ENCODE data around the gene PRKX.
"Not testable (repeated sequence)": the region's sequence is repeated elsewhere in the genome, so short reads cannot be mapped to it uniquely, and the experiment has no call there.

PRKX gene

DNA sequence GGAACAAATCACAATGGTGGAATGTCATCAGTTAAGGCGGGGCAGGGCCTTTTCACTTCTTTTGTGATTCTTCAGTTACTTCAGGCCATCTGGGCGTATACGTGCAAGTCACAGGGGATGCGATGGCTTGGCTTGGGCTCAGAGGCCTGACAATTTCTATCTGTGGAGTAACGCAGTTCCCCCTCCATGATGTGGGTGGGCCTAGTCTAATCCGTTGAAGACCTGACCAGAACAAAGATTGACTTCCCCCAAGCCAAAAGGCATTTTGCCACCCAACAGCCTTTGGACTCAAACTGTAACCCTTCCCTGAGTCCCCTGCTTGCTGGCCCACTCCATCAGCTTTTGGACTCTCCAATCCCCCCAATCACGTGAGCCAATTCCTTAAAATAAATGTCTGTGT is 153.4 kb downstream of the PRKX start:
- not testable (repeated sequence) for H3K27me3 ChIP-seq (ENCODE audit: control insufficient read depth in 5 of 5, insufficient read depth in 4 of 5, low read length in 5 of 5); H3K4me3 ChIP-seq (ENCODE audit: low read depth in 1 of 5, low read length in 5 of 5); H3K4me1 ChIP-seq (ENCODE audit: control insufficient read depth in 5 of 5, insufficient read depth in 5 of 5, low read length in 5 of 5); H3K9ac ChIP-seq (ENCODE audit: low read length in 5 of 5); H3K27ac ChIP-seq (ENCODE audit: low read depth, low read length); H3K9me3 ChIP-seq (ENCODE audit: control insufficient read depth in 5 of 5, low read length in 5 of 5); H3K36me3 ChIP-seq (ENCODE audit: control insufficient read depth in 5 of 5, insufficient read depth in 5 of 5, low read length in 5 of 5)
